ENCODE results near the gene ANO7.

DNA sequence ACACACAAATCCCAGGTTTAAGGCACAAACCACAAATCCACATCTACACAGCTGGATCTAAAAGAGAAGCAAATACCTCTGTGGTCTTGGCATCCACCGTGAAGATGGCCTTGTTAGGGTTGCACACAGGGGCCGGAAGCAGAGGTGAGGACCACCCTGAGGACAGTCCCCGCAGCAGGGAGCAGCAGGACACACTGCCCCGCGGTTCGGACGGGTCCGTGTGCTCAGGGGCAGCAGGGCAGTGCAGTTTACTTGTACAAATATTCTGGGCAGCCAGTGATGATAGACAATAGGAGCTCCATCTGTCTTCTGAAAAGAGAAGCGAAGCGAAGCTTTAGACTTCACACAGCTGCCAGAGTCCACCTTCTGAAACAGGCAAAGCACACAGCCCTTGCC, 48.0 kb upstream of the ANO7 start:
- TF ChIP-seq POLR2AphosphoS5 (IDR thresholded peaks at IDR 0.05; ENCODE audit: low read depth, low read length) (no peak), TAF1 (IDR thresholded peaks at IDR 0.05; ENCODE audit: borderline replicate concordance, insufficient read depth, low read length) (no peak), SIN3A (IDR thresholded peaks at IDR 0.05; ENCODE audit: borderline replicate concordance, insufficient read depth, low read length) (no peak), FOXP2 (optimal IDR thresholded peaks at IDR 0.05; ENCODE audit: borderline replicate concordance, extremely low read depth, extremely low read length, insufficient read depth) (no peak)
- TF ChIP-seq, protein P1, sequence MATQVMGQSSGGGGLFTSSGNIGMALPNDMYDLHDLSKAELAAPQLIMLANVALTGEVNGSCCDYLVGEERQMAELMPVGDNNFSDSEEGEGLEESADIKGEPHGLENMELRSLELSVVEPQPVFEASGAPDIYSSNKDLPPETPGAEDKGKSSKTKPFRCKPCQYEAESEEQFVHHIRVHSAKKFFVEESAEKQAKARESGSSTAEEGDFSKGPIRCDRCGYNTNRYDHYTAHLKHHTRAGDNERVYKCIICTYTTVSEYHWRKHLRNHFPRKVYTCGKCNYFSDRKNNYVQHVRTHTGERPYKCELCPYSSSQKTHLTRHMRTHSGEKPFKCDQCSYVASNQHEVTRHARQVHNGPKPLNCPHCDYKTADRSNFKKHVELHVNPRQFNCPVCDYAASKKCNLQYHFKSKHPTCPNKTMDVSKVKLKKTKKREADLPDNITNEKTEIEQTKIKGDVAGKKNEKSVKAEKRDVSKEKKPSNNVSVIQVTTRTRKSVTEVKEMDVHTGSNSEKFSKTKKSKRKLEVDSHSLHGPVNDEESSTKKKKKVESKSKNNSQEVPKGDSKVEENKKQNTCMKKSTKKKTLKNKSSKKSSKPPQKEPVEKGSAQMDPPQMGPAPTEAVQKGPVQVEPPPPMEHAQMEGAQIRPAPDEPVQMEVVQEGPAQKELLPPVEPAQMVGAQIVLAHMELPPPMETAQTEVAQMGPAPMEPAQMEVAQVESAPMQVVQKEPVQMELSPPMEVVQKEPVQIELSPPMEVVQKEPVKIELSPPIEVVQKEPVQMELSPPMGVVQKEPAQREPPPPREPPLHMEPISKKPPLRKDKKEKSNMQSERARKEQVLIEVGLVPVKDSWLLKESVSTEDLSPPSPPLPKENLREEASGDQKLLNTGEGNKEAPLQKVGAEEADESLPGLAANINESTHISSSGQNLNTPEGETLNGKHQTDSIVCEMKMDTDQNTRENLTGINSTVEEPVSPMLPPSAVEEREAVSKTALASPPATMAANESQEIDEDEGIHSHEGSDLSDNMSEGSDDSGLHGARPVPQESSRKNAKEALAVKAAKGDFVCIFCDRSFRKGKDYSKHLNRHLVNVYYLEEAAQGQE (IDR thresholded peaks at IDR 0.05; ENCODE audit: insufficient read depth in 1 of 2, low read depth in 2 of 2, low read length in 2 of 2) = no peak
